ENCODE measurements around the gene IL12RB2.

- no peak for TF ChIP-seq CTCF (conservative IDR thresholded peaks at IDR 0.05; ENCODE audit: low read depth, low read length)
- no peak for TF ChIP-seq EZH2phosphoT487 (IDR thresholded peaks at IDR 0.05; ENCODE audit: borderline replicate concordance, low read length)
Measured at GRCh38 chr1:67393240-67393639, 85.6 kb downstream of the IL12RB2 start.
